GM10248 (cell line): ENCODE measurements around the gene MED22.
"Not testable (repeated sequence)": the region's sequence is repeated elsewhere in the genome, so short reads cannot be mapped to it uniquely, and the experiment has no call there.

Experiments
- CTCF ChIA-PET: fragments of 300-600 bp; sonication (Branson Sonifier 250); formaldehyde crosslinking; extraction: SDS; loops from one replicate; lab custom pipeline; 2021; ENCODE audit warnings: antibody characterized with exemption; lab: Yijun Ruan, JAX
- POLR2A ChIA-PET: fragments of 350-650 bp; sonication (Branson Sonifier 250); formaldehyde crosslinking; extraction: SDS; loops from one replicate; lab custom pipeline; 2020; ENCODE audit warnings: antibody characterized with exemption; lab: Yijun Ruan, JAX
- DNase-seq: peaks from one replicate; pipeline ENCODE4 v3.0.0; 2012; ENCODE audit errors: extremely low spot score
- CTCF ChIP-seq: IDR thresholded peaks from 2 replicates; pipeline ENCODE4 v1.5.1; 2012; ENCODE audit warnings: mild to moderate bottlenecking, low read depth; ENCODE audit errors: extremely low read depth, missing control alignments, control extremely low read depth

Gene MED22

DNA sequence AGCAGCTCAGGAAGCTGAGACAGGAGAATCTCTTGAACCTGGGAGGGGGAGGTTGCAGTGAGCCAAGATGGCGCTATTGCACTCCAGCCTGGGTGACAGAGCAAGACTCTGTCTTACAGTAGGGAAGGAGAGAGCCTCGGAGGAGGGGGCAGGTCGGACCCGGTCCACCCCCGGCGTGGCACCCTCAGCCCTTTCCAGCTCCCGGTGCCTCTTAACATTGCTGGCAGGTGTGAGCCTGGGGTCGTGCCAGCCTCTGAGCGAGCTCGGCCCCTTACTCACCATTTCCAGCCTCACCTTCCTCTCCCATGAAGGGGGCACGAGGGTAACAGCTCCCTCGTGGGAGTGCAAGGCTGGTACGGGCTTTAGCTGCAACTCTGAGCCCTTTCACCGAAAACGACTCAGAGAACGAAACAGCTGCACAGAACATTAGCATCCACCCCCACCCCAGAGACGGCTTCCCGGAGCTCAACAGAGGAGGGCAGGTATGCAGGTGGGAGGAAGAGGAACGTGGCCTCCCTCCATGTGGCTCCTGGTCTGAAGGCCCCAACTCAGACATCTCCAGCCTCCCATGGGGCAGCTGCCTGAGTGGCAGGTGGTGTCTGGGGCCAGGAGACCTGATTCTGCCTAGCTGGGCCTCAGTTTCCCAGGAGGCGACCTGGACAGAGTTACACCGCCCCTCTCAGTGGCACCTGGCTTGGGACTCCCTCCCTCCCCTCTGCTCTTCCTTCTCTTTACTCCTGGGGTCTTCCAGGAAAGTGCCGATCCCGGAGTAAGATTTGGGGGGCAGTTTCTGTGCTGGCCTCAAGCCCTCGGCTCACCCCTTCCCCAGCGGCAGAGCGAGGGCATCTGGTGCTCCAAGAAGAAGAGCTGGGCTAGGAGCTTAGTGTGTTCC is 44.4 kb downstream of the MED22 start:
- no peak for DNase-seq
- no peak for TF ChIP-seq CTCF
- POLR2A ChIA-PET = no interaction called here
- CTCF ChIA-PET = no interaction called here

- ChIA-PET CTCF (no interaction called here), POLR2A (no interaction called here)
- DNase-seq = no peak
- no peak for TF ChIP-seq CTCF
These were observed 46.4 kb downstream of the MED22 start for GRCh38 chr9:133301253-133302230.

DNA sequence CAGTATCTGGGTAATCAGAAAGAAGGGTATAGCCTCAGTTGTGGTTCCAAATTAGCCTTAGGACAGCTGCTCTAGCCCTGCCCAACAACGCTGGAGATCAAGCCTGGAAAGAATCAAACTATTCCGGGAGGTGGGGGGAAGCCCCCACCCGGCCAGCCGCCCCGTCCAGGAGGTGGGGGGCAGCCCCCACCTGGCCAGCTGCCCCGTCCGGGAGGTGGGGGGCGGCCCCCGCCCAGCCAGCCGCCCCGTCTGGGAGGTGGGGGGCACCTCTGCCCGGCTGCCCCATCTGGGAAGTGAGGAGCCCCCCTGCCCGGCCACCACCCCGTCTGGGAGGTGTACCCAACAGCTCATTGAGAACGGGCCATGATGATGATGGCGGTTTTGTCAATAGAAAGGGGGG is 47.9 kb downstream of the MED22 start:
- CTCF ChIA-PET = not testable (repeated sequence)
- POLR2A ChIA-PET = interaction anchor here (0.6 kb wide), 1 partner anchor 36 kb away, joined by 4 read pairs; the partner anchor contains the start of gene SURF6

DNA sequence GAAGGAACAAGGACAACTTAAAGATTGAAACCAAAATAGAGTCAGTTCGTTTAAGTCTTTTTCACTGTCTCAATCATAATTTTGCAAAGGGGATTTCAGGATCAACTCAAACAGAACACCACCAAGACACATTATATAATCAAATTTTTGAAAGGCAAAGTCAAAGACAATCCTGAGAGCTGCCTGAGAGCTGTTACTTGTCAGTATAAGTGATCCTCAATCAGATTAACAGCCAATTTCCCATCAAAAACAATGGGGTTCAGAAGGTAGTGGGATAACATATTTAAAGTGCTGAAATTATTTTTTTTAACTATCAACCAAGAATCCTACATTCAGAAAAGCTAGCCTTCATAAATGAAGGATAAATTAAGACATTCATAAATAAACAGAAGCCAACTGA is 53.7 kb downstream of the MED22 start:
- no peak for TF ChIP-seq CTCF
- CTCF ChIA-PET = no interaction called here
- POLR2A ChIA-PET = no interaction called here
- no peak for DNase-seq

More for the DNA sequence above, 47.9 kb downstream of the MED22 start:
- DNase-seq = not testable (repeated sequence)

GRCh38 chr9:133290751-133291302 is 57.1 kb downstream of the MED22 start:
- TF ChIP-seq CTCF = no peak
- ChIA-PET POLR2A (no interaction called here), CTCF (no interaction called here)
- DNase-seq = no peak
